ENCODE measurements around the gene SEC24B.
A peak's percentile ranks its signal among the peaks of the same experiment; 100 is the strongest.
"Not testable (repeated sequence)": the region's sequence is repeated elsewhere in the genome, so short reads cannot be mapped to it uniquely, and the experiment has no call there.

The SEC24B gene

GRCh38 chr4:109510687-109511086 is 77.1 kb downstream of the SEC24B start:
- DNase-seq (ENCODE audit: low read depth), result no peak

GRCh38 chr4:109511414-109511813 is 77.8 kb downstream of the SEC24B start:
- no peak for DNase-seq (ENCODE audit: low read depth)

DNA sequence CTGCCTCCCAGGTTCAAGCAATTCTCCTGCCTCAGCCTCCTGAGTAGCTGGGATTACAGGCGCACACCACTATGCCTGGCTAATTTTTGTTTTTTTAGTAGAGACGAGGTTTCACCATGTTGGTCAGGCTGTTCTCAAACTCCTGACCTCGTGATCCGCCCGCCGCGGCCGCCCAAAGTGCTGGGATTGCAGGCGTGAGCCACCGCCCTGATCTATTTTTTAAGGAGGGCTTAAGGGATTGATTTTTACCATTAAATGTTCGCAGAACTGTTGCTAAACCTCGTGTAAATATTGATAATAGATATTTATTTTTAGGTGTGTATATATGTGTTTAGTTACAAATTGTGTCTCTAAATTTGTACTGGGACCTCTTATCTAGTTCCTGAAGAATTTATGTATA is 79.8 kb downstream of the SEC24B start:
- DNase-seq (ENCODE audit: low read depth), result not testable (repeated sequence)

DNA sequence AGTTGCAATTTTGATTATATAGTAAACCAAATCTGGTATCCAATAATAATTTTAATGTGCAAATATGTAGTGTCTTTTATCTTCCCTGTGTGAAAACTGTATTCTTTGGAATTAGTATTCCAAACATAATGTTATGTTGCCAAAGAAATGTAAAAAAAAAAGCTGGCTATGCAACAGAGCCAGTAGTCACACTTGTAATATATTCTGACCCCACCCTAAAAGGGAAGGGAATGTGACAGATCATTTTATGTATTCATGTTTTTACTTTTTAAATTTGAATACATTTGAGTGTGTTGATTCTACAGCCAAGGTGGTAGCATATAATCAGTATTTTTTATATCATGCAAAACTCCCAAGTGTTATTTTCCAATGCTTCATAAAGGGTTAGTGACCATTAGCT is 98.6 kb downstream of the SEC24B start:
- DNase-seq (ENCODE audit: low read depth), result no peak

GRCh38 chr4:109545401-109545800 is 111.8 kb downstream of the SEC24B start:
- no peak for DNase-seq (ENCODE audit: low read depth)

DNA sequence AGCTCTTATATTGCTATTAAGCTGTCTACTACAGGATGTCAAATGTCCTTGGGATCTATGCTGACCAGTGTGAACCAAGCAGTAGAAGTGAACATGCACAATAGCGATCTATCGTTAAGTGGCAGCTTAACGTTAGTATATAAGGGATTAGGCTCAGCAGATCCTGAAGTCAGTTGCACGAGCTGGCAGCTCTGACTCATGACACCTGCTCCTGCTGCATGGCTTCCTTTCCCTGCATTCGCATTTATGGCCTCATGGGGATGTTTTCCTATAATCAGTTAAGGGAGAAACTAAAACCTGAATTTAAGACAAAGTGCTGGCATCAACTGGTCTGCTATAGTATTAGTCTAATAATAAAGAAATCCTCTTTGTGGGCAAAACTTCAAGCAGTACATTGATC is 113.8 kb downstream of the SEC24B start:
- DNase-seq (ENCODE audit: low read depth), result no peak

GRCh38 chr4:109548655-109549054 is 115.0 kb downstream of the SEC24B start:
- no peak for DNase-seq (ENCODE audit: low read depth)

DNA sequence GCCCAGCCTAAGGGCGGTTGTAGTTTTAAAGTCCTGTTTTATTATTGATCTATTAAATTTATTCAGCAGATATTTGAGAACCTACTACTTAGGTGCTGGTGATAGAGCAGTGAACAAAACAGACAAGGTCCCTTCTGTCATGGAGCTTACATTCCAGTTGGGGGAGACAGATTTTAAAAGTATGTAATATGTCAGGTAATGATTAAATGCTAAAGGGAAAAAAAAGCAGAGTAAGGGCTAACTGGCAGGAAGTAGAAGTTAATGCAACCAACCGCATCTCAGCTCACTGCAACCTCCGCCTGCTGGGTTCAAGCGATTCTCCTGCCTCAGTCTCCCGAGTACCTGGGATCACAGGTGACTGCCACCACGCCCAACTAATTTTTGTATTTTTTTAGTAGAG is 118.6 kb downstream of the SEC24B start:
- DNase-seq (ENCODE audit: low read depth), result no peak

- no peak for DNase-seq (ENCODE audit: low read depth)
Observed at GRCh38 chr4:109553130-109553529, 119.5 kb downstream of the SEC24B start.

DNA sequence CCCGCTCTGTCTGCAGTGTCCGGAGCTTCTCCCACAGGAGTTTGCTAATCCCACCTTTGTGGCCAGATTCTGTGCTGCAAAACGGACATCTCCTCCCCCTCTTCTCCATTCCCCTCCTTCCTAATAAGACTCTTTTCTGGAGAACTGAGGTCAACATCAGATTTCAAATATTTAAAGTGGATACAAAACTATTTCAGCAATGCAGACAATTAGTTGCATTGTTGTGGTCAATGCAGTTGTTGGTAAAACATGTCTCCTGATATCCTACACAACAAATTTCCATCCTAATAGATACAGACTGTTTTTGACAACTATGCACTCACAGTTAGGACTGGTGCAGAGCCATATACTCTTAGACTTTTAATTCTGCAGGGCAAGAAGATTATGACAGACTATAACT is 121.4 kb downstream of the SEC24B start:
- no peak for DNase-seq (ENCODE audit: low read depth)

GRCh38 chr4:109557433-109557832 is 123.8 kb downstream of the SEC24B start:
- DNase-seq (ENCODE audit: low read depth), result no peak

- not testable (repeated sequence) for DNase-seq (ENCODE audit: low read depth)
Observed at GRCh38 chr4:109558095-109558494, 124.5 kb downstream of the SEC24B start.

DNA sequence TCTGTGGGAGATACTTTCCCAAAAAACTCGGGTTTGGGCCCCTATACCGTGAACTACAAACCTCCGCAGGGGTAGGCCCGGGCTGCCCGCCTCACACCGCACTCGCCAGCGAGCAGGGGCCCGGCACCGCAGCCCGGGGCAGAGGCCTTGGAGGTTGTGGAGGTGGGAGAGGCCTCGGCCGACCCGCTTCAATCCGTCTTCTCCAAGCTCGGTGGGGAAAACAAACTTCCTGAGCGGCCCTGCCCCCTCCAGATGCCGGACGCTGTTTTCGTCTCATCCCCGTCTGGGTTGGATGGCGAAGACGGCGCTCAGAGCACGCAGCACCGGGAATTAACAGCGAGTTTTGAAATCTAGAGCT is 126.0 kb downstream of the SEC24B start:
- no peak for DNase-seq (ENCODE audit: low read depth)

- DNase-seq (ENCODE audit: low read depth), result peak; percentile 81
Observed at GRCh38 chr4:109559983-109560686, 126.5 kb downstream of the SEC24B start, which contains the start of gene MCUB. Gene MCUB, plus strand, starts transcription at chr4:109560246. Its CDS starts 92 bp downstream, at chr4:109560338.

GRCh38 chr4:109560687-109561461 is 127.3 kb downstream of the SEC24B start:
- DNase-seq (ENCODE audit: low read depth), result peak; percentile 41

- no peak for DNase-seq (ENCODE audit: low read depth)
Observed at GRCh38 chr4:109562457-109563239, 129.0 kb downstream of the SEC24B start.

DNA sequence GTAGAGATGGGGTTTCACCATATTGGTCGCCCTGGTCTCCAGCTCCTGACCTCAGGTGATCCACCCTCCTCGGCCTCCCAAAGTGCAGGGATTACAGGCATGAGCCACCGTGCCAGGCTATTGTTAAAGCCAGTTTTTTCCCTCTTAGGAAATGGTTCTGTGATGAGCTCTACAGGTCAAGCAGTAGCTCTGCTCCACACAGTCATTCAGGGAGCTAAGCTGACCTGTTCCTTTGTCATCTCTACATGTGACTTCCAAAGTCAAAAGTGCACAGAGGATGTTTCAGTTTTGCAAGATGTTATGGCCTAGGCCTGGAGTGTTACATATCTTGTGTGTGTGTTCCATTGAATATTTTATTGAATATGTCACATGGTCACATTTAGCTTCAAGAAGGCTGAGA is 137.9 kb downstream of the SEC24B start:
- no peak for DNase-seq (ENCODE audit: low read depth)

DNA sequence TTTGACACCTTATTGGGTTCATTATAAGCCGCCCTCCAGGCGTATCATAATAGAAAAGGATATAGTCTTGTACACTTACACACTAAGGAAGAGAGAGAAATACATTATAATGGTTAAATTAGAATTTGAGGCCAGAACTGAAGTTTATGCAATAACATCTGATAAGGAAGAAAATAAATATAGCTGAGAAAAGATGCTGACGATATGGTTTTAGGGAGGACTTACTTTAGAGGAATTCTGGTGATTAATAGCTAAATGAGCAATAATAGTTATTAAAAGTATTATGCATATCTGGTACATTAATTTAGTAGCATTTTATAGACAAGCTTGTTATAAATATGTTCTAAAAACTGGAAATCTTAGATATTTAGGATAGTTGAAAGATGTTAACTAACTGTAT is 138.5 kb downstream of the SEC24B start:
- DNase-seq (ENCODE audit: low read depth), result no peak

DNA sequence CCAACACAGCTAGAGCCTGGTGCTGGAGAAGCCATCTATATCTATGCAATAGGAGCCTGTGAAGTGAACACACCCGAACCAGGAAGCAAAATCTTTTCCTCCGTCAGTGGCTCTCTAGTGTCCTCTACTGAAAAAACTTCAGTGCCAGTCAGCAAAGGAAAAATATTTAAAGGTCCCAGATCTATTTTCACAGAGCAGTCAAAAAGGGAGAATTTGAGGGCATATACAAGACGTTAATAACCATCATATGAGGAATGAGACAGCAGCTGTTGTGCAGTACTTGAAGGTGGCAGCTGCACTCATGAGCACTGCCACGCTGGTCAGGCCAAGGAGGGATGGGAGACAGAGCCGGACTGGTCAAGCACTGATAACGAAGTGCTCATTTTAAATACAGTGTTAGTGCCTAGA is 140.8 kb downstream of the SEC24B start:
- no peak for DNase-seq (ENCODE audit: low read depth)

DNA sequence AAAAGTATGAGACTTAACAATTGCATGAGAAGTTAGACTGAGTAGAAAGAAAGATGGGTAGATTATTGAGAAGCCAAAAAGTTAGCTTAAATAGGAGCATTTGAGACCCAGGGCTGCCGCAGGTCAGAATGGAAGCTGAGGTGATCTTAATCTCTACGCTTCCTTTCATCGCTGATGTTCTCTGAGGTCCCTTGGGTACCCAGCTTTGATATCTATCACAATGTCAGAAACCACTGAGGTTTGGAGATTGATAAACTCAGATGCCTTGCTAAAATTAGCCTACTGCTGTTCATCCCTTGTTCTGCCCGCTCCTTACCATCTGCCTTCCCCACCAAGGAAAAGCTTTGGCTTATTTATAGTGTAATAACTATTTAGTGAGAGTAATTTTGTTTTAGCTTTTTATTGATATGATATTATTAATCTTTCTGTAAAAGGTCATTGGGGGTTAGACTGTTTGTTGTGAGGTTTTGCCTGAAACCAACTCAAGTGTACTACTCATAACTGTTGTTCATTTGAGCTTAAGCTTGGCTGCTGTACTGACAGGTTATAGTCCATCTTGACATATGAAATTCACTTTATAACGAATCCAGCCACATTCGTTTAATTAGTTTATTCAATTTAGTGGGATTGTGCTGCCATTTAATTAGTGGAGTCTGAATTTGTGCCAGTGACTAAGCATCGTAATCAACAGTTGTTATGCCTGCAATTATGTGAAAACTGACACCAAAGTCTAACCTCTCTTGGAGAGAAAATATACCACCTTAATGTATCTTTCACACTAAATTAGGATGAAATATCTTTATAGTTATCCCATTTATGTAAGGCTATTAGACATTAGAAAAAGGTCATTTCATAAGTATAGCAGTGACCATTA is 141.6 kb downstream of the SEC24B start:
- DNase-seq (ENCODE audit: low read depth), result no peak

DNA sequence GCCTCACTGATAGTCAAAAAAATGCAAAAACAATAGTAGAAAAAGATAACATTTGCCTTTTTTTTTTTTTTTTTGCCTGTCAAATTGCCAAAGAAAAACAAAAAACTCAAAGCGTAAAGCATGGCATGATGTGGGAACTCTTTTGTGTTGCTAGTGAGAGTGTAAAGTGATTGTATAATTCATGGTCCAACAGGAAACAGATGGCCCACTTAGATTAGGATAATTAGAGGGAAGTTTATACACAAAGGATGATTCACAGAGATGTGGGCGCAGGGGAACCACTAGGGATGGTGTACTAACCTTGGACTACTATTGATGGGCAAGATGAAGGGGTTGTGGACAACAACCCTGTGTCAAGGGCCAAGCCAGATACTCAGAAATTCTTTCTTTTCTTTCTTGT is 142.8 kb downstream of the SEC24B start:
- DNase-seq (ENCODE audit: low read depth), result no peak

DNA sequence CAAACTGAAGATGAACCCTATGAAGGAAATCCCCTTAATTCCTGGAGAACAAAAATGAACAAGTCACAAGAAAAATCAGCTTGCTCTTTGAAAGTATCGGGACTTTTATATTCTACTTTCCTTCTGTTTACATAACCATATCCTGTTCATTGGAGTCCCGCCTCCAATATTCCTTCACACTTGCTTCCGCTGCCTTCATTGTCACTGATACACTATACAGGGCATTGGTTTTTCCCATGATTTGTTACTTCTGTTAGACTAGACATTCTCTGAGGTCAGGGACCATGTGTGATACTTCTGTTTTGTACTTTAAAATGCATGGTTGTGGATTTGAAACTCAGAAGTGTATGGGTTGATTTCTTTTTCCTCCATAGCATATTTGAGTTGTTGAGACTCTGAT is 145.2 kb downstream of the SEC24B start:
- no peak for DNase-seq (ENCODE audit: low read depth)

Measured in stimulated activated CD8-positive, alpha-beta memory T cell treated with anti-CD3 and anti-CD28 coated beads, Interleukin-12 subunit alpha, Interleukin-12 subunit beta, amount 100 ng/mL, for 4 hours (primary cell).